Colonic mucosa (tissue), 4 donors: Measurements from ENCODE around the gene CACNA2D2. TPM values are rescaled to one million over a fixed set of nuclear protein-coding genes. Genes with fewer than 3 reads are reported as not detected.
A peak's percentile ranks its signal among the peaks of the same experiment; 100 is the strongest.

ENCODE experiments used
- DNase-seq: peaks from one replicate; pipeline ENCODE4 v3.0.0-alpha.2; 2020
- H3K27ac ChIP-seq: fragments of 200-600 bp; one replicate; pipeline ENCODE4 v1.8.0; 2021
- H3K27me3 ChIP-seq: fragments of 200-600 bp; one replicate; pipeline ENCODE4 v1.8.0; 2021
- H3K36me3 ChIP-seq: fragments of 200-600 bp; one replicate; pipeline ENCODE4 v1.8.0; 2021
- H3K4me1 ChIP-seq: fragments of 200-600 bp; one replicate; pipeline ENCODE4 v1.8.0; 2021; ENCODE audit warnings: mild to moderate bottlenecking
- H3K4me3 ChIP-seq: fragments of 200-600 bp; one replicate; pipeline ENCODE4 v1.8.0; 2021
- H3K9ac ChIP-seq, 2 donors: one replicate each; pipeline ENCODE4 v1.7.0; 2013; ENCODE audit warnings: control low read depth in 2 of 2, low read depth in 2 of 2, low read length in 2 of 2
- H3K9me3 ChIP-seq: fragments of 200-600 bp; one replicate; pipeline ENCODE4 v1.8.0; 2021
- CTCF ChIP-seq: fragments of 200-600 bp; IDR thresholded peaks from one replicate; pipeline ENCODE4 v1.8.0; 2022; ENCODE audit warnings: antibody characterized with exemption, mild to moderate bottlenecking
- intact Hi-C: fragments of 100-400 bp; cut with DNase I; formaldehyde crosslinking; loops from one replicate; pipeline ENCODE4 v1.14.1; 2022
- total RNA-seq, 2 donors: library from RNA; stranded (reverse); fragmentation: NEBNext Ultra II Directional in 1 of 2; extraction: Animal tissue kit (Norgen Biotek cat#: 25700) in 1 of 2; gene quantifications; one replicate each; pipeline ENCODE4 v1.2.1, GENCODE V29; 2021
- donor health status: healthy.
- donor health status: DM: no; HTN: no; CAD: no.
- donor health status: DM: no; HTN: no; CAD: no.

Gene CACNA2D2
- total RNA-seq, 2 donors from 2014 or later, result 2.4 to 3.3 TPM

- Histone ChIP-seq H3K36me3 (no peaks in the 10 kb centered on the region), H3K9ac (no peak overlapping the region), H3K4me3 (no peak overlapping the region), H3K9me3 (no peaks in the 10 kb centered on the region), H3K27ac (no peak overlapping the region), H3K27me3 (no peaks in the 10 kb centered on the region), H3K4me1 (peaks cover 4% of the 10 kb centered on the region)
- no peak for TF ChIP-seq CTCF
- intact Hi-C loops, result no loop called here
- no peak for DNase-seq
These were observed 111.2 kb downstream of the CACNA2D2 start for GRCh38 chr3:50392101-50392715.

- Histone ChIP-seq H3K4me3 (no peak overlapping the region), H3K27ac (no peak overlapping the region), H3K4me1 (peaks cover 4% of the 10 kb centered on the region), H3K9ac (no peak overlapping the region), H3K36me3 (no peaks in the 10 kb centered on the region), H3K9me3 (no peaks in the 10 kb centered on the region), H3K27me3 (no peaks in the 10 kb centered on the region)
- TF ChIP-seq CTCF, result no peak
- intact Hi-C loops, result no loop called here
- DNase-seq, result peak; percentile 37
These were observed 112.8 kb downstream of the CACNA2D2 start for GRCh38 chr3:50390508-50391224.

- no peaks in the 10 kb centered on the region for H3K27me3 ChIP-seq
- no peak for TF ChIP-seq CTCF
- peaks cover 4% of the 10 kb centered on the region for H3K4me1 ChIP-seq
- intact Hi-C loops, result no loop called here
- no peaks in the 10 kb centered on the region for H3K36me3 ChIP-seq
- H3K4me3 ChIP-seq, result no peak overlapping the region
- no peak overlapping the region for H3K9ac ChIP-seq
- H3K27ac ChIP-seq, result no peak overlapping the region
- DNase-seq, result no peak
- no peaks in the 10 kb centered on the region for H3K9me3 ChIP-seq
These were observed 114.0 kb downstream of the CACNA2D2 start for GRCh38 chr3:50389414-50389767.

GRCh38 chr3:50388720-50389413 is 114.6 kb downstream of the CACNA2D2 start:
- Histone ChIP-seq H3K27me3 (no peaks in the 10 kb centered on the region), H3K36me3 (no peaks in the 10 kb centered on the region), H3K27ac (no peak overlapping the region), H3K9ac (no peak overlapping the region), H3K4me3 (no peak overlapping the region), H3K4me1 (peaks cover 4% of the 10 kb centered on the region), H3K9me3 (no peaks in the 10 kb centered on the region)
- no peak for TF ChIP-seq CTCF
- intact Hi-C loops, result no loop called here
- no peak for DNase-seq

GRCh38 chr3:50388016-50388719 is 115.3 kb downstream of the CACNA2D2 start:
- intact Hi-C loops, result no loop called here
- Histone ChIP-seq H3K27ac (no peak overlapping the region), H3K4me3 (no peak overlapping the region), H3K27me3 (no peaks in the 10 kb centered on the region), H3K9ac (no peak overlapping the region), H3K9me3 (no peaks in the 10 kb centered on the region), H3K36me3 (no peaks in the 10 kb centered on the region), H3K4me1 (peaks cover 4% of the 10 kb centered on the region)
- DNase-seq, result no peak
- TF ChIP-seq CTCF, result no peak
